Motor neuron (in vitro differentiated cells): Measurements from ENCODE around the gene SNPH. TPM values are rescaled to one million over a fixed set of nuclear protein-coding genes. Genes with fewer than 3 reads are reported as not detected.
A peak's percentile ranks its signal among the peaks of the same experiment; 100 is the strongest.

Experiments
- ATAC-seq, 8 experiments: fragments of 200-7000 bp; cut with Tn5 transposase; replicated peaks in 6 of 8; 2 replicates each; pipeline ENCODE4 v1.8.0; 2021; ENCODE audit warnings: mild to moderate bottlenecking in 8 of 8, moderate library complexity in 8 of 8
- H3K27ac ChIP-seq, 2 donors: fragments of 250-450 bp; sonication (Bioruptor Pico); 2 replicates each; pipeline ENCODE4 v1.9.0; 2021; ENCODE audit warnings: antibody characterized with exemption in 2 of 2, mild to moderate bottlenecking in 2 of 2, moderate library complexity in 1 of 2
- H3K4me1 ChIP-seq, 2 donors: fragments of 250-450 bp; sonication (Bioruptor Pico); replicated peaks in 1 of 2; 2 replicates each; pipeline ENCODE4 v1.6.1; 2021; ENCODE audit warnings: antibody characterized with exemption in 2 of 2, mild to moderate bottlenecking in 2 of 2, moderate library complexity in 1 of 2
- H3K4me3 ChIP-seq, 5 donors: fragments of 250-450 bp; sonication (Bioruptor Pico); 2 replicates each; pipeline ENCODE4 v1.9.0; 2021; ENCODE audit warnings: antibody characterized with exemption in 5 of 5, mild to moderate bottlenecking in 5 of 5, moderate library complexity in 4 of 5
- WGBS, 10 experiments: fragments of 450-650 bp; shearing (Covaris generic); methylation state at CpG; one replicate each; pipeline ENCODE4 v1.0.0; 2022; 5-methylcytosine and 5-hydroxymethylcytosine counted together
- in situ Hi-C, 9 experiments: fragments of 400-800 bp; cut with MboI; loops; one replicate each; pipeline ENCODE4 v1.15.0; 2021; ENCODE audit warnings: low sequenced_read_pairs in 9 of 9, low pct_unique_long_range_greater_than_20kb in 2 of 9; ENCODE audit not compliant: unreplicated experiment in 9 of 9
- total RNA-seq, 8 experiments: library from RNA; unstranded; fragments of 300-600 nt; gene quantifications; 2 replicates each; pipeline versions ENCODE4 v1.2.3 to v1.2.4, GENCODE V29; 2022

SNPH gene
- total RNA-seq, 8 experiments from 2014 or later = 4.0 to 14.6 (median 7.0) TPM

GRCh38 chr20:1307571-1307971 lies 41.5 kb downstream of the SNPH start:
- Histone ChIP-seq H3K4me1 (peaks cover 0 to 3% of the 10 kb centered on the region in 2 donors), H3K4me3 (no peak overlapping the region), H3K27ac (no peak overlapping the region)
- 75 to 100% (median 93%) methylated on average over 1 to 3 of the region's 13 CpGs; no CpG with 5 or more reads in 3 of the 10 experiments for WGBS, 10 experiments
- in situ Hi-C loops = loop anchor here in 2 of 9 experiments (25.0 kb wide), 1 partner anchor 155 kb away; the partner anchor contains the start of gene NSFL1C (in 2 of the 2)
- no peak for ATAC-seq

GRCh38 chr20:1308067-1308701 lies 42.1 kb downstream of the SNPH start:
- H3K4me1 ChIP-seq = peaks cover 0 to 3% of the 10 kb centered on the region in 2 donors
- 40 to 94% (median 90%) methylated on average over 1 to 9 of the region's 13 CpGs; no CpG with 5 or more reads in 7 of the 10 experiments for WGBS, 10 experiments
- no peak overlapping the region for H3K27ac ChIP-seq
- in situ Hi-C loops = loop anchor here in 2 of 9 experiments (25.0 kb wide), 1 partner anchor 154 kb away; the partner anchor contains the start of gene NSFL1C (in 2 of the 2)
- ATAC-seq = no peak
- no peak overlapping the region for H3K4me3 ChIP-seq

- H3K4me1 ChIP-seq = peaks cover 0 to 4% of the 10 kb centered on the region in 2 donors
- no peak overlapping the region for H3K27ac ChIP-seq
- in situ Hi-C loops = loop anchor here in 2 of 9 experiments (25.0 kb wide), 1 partner anchor 154 kb away; the partner anchor contains the start of gene NSFL1C (in 2 of the 2)
- WGBS, 10 experiments = no CpG with 5 or more reads among the region's 9 CpGs
- no peak for ATAC-seq
- no peak overlapping the region for H3K4me3 ChIP-seq
These were observed 42.6 kb downstream of the SNPH start for GRCh38 chr20:1308702-1309095.

- peaks cover 0 to 5% of the 10 kb centered on the region in 2 donors for H3K4me1 ChIP-seq
- in situ Hi-C loops = loop anchor here in 2 of 9 experiments (25.0 kb wide), 1 partner anchor 153 kb away; the partner anchor contains the start of gene NSFL1C (in 2 of the 2)
These were observed 43.3 kb downstream of the SNPH start for GRCh38 chr20:1309439-1309847.

GRCh38 chr20:1310071-1310470 lies 44.0 kb downstream of the SNPH start:
- Histone ChIP-seq H3K4me3 (no peak overlapping the region), H3K27ac (no peak overlapping the region), H3K4me1 (peaks cover 0 to 5% of the 10 kb centered on the region in 2 donors)
- WGBS, 10 experiments = 30 to 77% (median 49%) methylated on average over 1 to 4 of the region's 9 CpGs; no CpG with 5 or more reads in 2 of the 10 experiments
- in situ Hi-C loops = loop anchor here in 4 of 9 experiments (10.0 to 25.0 kb wide), 3 partner anchors 135 to 155 kb away; partner anchors contain the start of gene NSFL1C (in 3 of the 4)
- peak in 3 of 8 experiments; percentile 25 to 50 (median 38) for ATAC-seq

More at GRCh38 chr20:1309439-1309847, 43.3 kb downstream of the SNPH start:
- peak in 1 of 8 experiments; percentile 14 for ATAC-seq
- H3K4me3 ChIP-seq = no peak overlapping the region
- H3K27ac ChIP-seq = no peak overlapping the region
- 33 to 93% methylated on average over 1 to 3 of the region's 12 CpGs; no CpG with 5 or more reads in 8 of the 10 experiments for WGBS, 10 experiments

- in situ Hi-C loops = loop anchor here in 4 of 9 experiments (10.0 to 25.0 kb wide), 3 partner anchors 134 to 154 kb away; partner anchors contain the start of gene NSFL1C (in 3 of the 4)
- H3K4me3 ChIP-seq = no peak overlapping the region
- no peak for ATAC-seq
- peaks cover 0 to 5% of the 10 kb centered on the region in 2 donors for H3K4me1 ChIP-seq
- 67 to 100% (median 100%) methylated on average over 1 to 3 of the region's 12 CpGs; no CpG with 5 or more reads in 6 of the 10 experiments for WGBS, 10 experiments
- no peak overlapping the region for H3K27ac ChIP-seq
These were observed 44.6 kb downstream of the SNPH start for GRCh38 chr20:1310506-1311190.

- peaks cover 0 to 5% of the 10 kb centered on the region in 2 donors for H3K4me1 ChIP-seq
- no peak overlapping the region for H3K27ac ChIP-seq
- ATAC-seq = no peak
- in situ Hi-C loops = loop anchor here in 4 of 9 experiments (10.0 to 25.0 kb wide), 3 partner anchors 132 to 152 kb away; partner anchors contain the start of gene NSFL1C (in 3 of the 4)
- WGBS, 10 experiments = 73 to 80% (median 80%) methylated on average over 3 to 8 of the region's 20 CpGs; no CpG with 5 or more reads in 7 of the 10 experiments
- H3K4me3 ChIP-seq = no peak overlapping the region
These were observed 46.2 kb downstream of the SNPH start for GRCh38 chr20:1312308-1312707.

- 45% methylated on average over 4 of the region's 16 CpGs; no CpG with 5 or more reads in 9 of the 10 experiments for WGBS, 10 experiments
- H3K4me3 ChIP-seq = no peak overlapping the region
- H3K27ac ChIP-seq = no peak overlapping the region
- peaks cover 0 to 5% of the 10 kb centered on the region in 2 donors for H3K4me1 ChIP-seq
- in situ Hi-C loops = loop anchor here in 4 of 9 experiments (10.0 to 25.0 kb wide), 3 partner anchors 132 to 152 kb away; partner anchors contain the start of gene NSFL1C (in 3 of the 4)
- peak in 1 of 8 experiments; percentile 1 for ATAC-seq
These were observed 46.8 kb downstream of the SNPH start for GRCh38 chr20:1312904-1313235.

- 0 to 40% (median 18%) methylated on average over 1 to 2 of the region's 38 CpGs; no CpG with 5 or more reads in 6 of the 10 experiments for WGBS, 10 experiments
- peaks cover 0 to 5% of the 10 kb centered on the region in 2 donors for H3K4me1 ChIP-seq
- peak; percentile 76 to 96 (median 88) for ATAC-seq
- peak overlapping the region in 2 of 5 donors; percentile 14 to 23 for H3K4me3 ChIP-seq
- no peak overlapping the region for H3K27ac ChIP-seq
- in situ Hi-C loops = loop anchor here in 4 of 9 experiments (10.0 to 25.0 kb wide), 3 partner anchors 131 to 151 kb away; partner anchors contain the start of gene NSFL1C (in 3 of the 4)
These were observed 47.3 kb downstream of the SNPH start for GRCh38 chr20:1313236-1313964.

GRCh38 chr20:1315804-1316203 lies 49.7 kb downstream of the SNPH start:
- in situ Hi-C loops = loop anchor here in 4 of 9 experiments (10.0 to 25.0 kb wide), 3 partner anchors 129 to 149 kb away; partner anchors contain the start of gene NSFL1C (in 3 of the 4)
- no peak for ATAC-seq
- no peak overlapping the region for H3K4me3 ChIP-seq
- peaks cover 1 to 2% of the 10 kb centered on the region in 2 donors for H3K4me1 ChIP-seq
- WGBS, 10 experiments = 63 to 100% (median 83%) methylated on average over 1 to 5 of the region's 5 CpGs; no CpG with 5 or more reads in 1 of the 10 experiments
- H3K27ac ChIP-seq = no peak overlapping the region

- in situ Hi-C loops = loop anchor here in 4 of 9 experiments (10.0 to 25.0 kb wide), 3 partner anchors 127 to 147 kb away; partner anchors contain the start of gene NSFL1C (in 3 of the 4)
- WGBS, 10 experiments = 0 to 84% (median 43%) methylated on average over 1 to 6 of the region's 12 CpGs; no CpG with 5 or more reads in 1 of the 10 experiments
These were observed 51.6 kb downstream of the SNPH start for GRCh38 chr20:1317545-1318255.

More at GRCh38 chr20:1317545-1318255, 51.6 kb downstream of the SNPH start:
- Histone ChIP-seq H3K4me3 (no peak overlapping the region), H3K4me1 (peaks cover 5 to 7% of the 10 kb centered on the region in 2 donors), H3K27ac (no peak overlapping the region)
- no peak for ATAC-seq
